Gastrocnemius medialis (tissue), 4 donors: ENCODE measurements around the gene PLLP. TPM values are rescaled to one million over a fixed set of nuclear protein-coding genes. Genes with fewer than 3 reads are reported as not detected.

ENCODE experiments used
- ATAC-seq, 2 donors: fragments of 150-250 bp; one replicate each; pipeline ENCODE4 v1.9.1; 2016
- DNase-seq, 2 donors: peaks; one replicate each; pipeline ENCODE4 v3.0.0-alpha.2; 2019
- H3K27ac ChIP-seq, 4 donors: fragments of 200-600 bp; sonication (generic); 1 replicate in 1 of 4; 2 replicates in 3 of 4; pipeline ENCODE4 v1.5.1; 2016 to 2018; ENCODE audit warnings: mild to moderate bottlenecking in 2 of 4, moderate library complexity in 1 of 4
- H3K27me3 ChIP-seq, 3 donors: fragments of 200-600 bp; sonication (generic) in 2 of 3; 1 replicate in 1 of 3; 2 replicates in 2 of 3; pipeline versions ENCODE4 v1.5.1 to v1.6.0; 2016 to 2019; ENCODE audit warnings: mild to moderate bottlenecking in 1 of 3, moderate library complexity in 1 of 3
- H3K36me3 ChIP-seq, 2 donors: fragments of 200-600 bp; sonication (generic) in 1 of 2; one replicate each; pipeline ENCODE4 v1.5.1; 2017 to 2018
- H3K4me1 ChIP-seq, 2 donors: fragments of 200-600 bp; sonication (generic) in 1 of 2; one replicate each; pipeline ENCODE4 v1.5.1; 2016 to 2017; ENCODE audit warnings: mild to moderate bottlenecking in 2 of 2
- H3K4me3 ChIP-seq, 4 donors: fragments of 200-600 bp; sonication (generic) in 3 of 4; 1 replicate in 1 of 4; 2 replicates in 3 of 4; pipeline ENCODE4 v1.5.1; 2016 to 2019; ENCODE audit warnings: mild to moderate bottlenecking in 2 of 4
- H3K9me3 ChIP-seq, 3 donors: fragments of 200-600 bp; sonication (generic) in 2 of 3; 1 replicate in 1 of 3; 2 replicates in 2 of 3; pipeline ENCODE4 v1.5.1; 2016 to 2019
- POLR2A ChIP-seq, 2 donors: fragments of 450-650 bp; IDR thresholded peaks; one replicate each; pipeline ENCODE4 v1.6.1; 2017; ENCODE audit warnings: antibody characterized with exemption in 2 of 2, mild to moderate bottlenecking in 2 of 2, moderate library complexity in 2 of 2
- in situ Hi-C, 4 donors: fragments of 200-750 bp; cut with MboI; loops; one replicate each; pipeline versions ENCODE4 v1.15.0 to v1.8.0; 2017; ENCODE audit warnings: low sequenced_read_pairs in 4 of 4
- intact Hi-C: fragments of 100-400 bp; cut with DNase I; formaldehyde crosslinking; loops from one replicate; pipeline ENCODE4 v1.15.1; 2023; ENCODE audit warnings: low total_unique reads
- total RNA-seq, 4 donors: library from RNA; depleted of rRNA; stranded (reverse); fragments of >200 nt; gene quantifications; one replicate each; pipeline versions ENCODE4 v1.1.0 to v1.2.3, GENCODE V29; 2016
- TF ChIP-seq, protein P1 (sequence below), 5 experiments: fragments of 450-650 bp in 3 of 5; fragments of 200-600 bp in 2 of 5; sonication (generic) in 2 of 5; IDR thresholded peaks in 4 of 5; conservative IDR thresholded peaks in 1 of 5; 1 replicate in 4 of 5; 2 replicates in 1 of 5; pipeline ENCODE4 v1.5.1; 2016 to 2019; ENCODE audit warnings: antibody characterized with exemption in 5 of 5, mild to moderate bottlenecking in 3 of 5, moderate library complexity in 3 of 5

The PLLP gene
- total RNA-seq, 4 donors from 2014 or later: 1.2 to 6.2 (median 4.7) TPM

DNA sequence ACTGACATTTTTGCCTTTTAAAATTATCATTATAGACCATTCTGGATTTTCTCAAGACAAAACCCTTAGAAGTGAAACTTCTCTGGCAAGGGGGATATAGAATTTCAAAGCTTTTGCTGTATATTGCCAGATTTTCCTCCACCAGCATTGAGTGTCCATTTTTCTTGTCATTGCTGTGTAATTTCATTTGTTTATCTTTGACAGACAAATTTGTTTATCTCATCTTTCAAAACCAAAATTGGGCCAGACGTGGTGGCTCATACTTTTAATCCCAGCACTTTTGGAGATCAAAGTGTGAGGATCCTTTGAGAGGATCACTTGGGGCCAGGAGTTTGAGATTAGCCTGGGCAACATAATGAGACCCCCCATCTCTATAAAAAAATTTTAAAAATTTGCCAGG, 55.4 kb downstream of the PLLP start:
- no peaks in the 10 kb centered on the region for H3K9me3 ChIP-seq
- H3K27me3 ChIP-seq: no peaks in the 10 kb centered on the region
- DNase-seq: no peak
- no peak overlapping the region for H3K27ac ChIP-seq
- TF ChIP-seq, protein P1, sequence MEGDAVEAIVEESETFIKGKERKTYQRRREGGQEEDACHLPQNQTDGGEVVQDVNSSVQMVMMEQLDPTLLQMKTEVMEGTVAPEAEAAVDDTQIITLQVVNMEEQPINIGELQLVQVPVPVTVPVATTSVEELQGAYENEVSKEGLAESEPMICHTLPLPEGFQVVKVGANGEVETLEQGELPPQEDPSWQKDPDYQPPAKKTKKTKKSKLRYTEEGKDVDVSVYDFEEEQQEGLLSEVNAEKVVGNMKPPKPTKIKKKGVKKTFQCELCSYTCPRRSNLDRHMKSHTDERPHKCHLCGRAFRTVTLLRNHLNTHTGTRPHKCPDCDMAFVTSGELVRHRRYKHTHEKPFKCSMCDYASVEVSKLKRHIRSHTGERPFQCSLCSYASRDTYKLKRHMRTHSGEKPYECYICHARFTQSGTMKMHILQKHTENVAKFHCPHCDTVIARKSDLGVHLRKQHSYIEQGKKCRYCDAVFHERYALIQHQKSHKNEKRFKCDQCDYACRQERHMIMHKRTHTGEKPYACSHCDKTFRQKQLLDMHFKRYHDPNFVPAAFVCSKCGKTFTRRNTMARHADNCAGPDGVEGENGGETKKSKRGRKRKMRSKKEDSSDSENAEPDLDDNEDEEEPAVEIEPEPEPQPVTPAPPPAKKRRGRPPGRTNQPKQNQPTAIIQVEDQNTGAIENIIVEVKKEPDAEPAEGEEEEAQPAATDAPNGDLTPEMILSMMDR (IDR thresholded peaks at IDR 0.05 in 4 of 5, conservative IDR thresholded peaks at IDR 0.05 in 1 of 5): no peak
- no peak for TF ChIP-seq POLR2A (IDR thresholded peaks at IDR 0.05)
- H3K36me3 ChIP-seq: peaks cover 0 to 94% of the 10 kb centered on the region in 2 donors
- in situ Hi-C loops: no loop called here
- H3K4me3 ChIP-seq: no peak overlapping the region
- intact Hi-C loops: no loop called here
- no peak for ATAC-seq
- H3K4me1 ChIP-seq: no peaks in the 10 kb centered on the region

DNA sequence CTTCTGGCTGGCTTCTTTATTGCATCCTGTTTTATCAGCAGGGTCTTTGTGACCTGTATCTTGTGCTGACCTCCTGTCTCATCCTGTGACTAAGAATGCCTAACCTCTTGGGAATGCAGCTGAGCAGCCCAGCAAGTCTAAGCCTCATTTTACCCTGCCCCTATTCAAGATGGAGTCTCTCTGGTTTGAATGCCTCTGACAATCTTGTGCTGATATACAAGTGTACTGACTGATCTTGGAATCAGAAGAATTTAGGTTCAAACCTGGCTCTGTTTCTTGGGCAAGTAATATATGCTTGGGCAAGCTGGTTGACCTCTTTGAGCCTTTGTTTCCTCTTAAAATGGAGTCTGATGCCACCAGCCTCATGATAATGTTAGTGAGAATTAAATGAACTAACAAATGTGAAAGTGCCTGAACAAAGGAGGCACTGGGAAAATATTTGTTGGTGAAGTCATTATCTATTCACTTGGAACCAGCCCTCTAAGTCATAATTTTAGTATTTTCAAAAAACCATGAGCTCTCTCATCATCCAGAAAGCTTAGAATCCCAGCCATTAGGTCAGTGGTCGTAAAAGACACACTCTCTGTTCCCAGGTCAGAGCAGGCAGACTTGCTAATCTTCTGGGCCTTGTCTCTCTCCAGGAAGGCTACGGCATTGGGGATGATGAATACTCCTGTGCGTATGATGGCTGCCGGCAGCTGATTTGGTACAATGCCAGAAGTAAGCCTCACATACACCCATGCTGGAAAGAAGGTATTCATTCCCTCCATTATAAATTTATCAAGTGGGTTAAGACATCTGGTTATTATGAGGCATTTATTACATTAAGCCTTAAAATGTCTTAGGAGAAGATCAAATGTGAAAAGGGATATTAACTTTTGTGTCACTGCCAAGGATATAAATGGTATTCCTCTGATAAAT, 57.5 kb downstream of the PLLP start:
- no peaks in the 10 kb centered on the region for H3K4me1 ChIP-seq
- H3K4me3 ChIP-seq: no peak overlapping the region
- no peak for DNase-seq
- in situ Hi-C loops: no loop called here
- no peak for TF ChIP-seq POLR2A (IDR thresholded peaks at IDR 0.05)
- TF ChIP-seq, protein P1 (IDR thresholded peaks at IDR 0.05 in 4 of 5, conservative IDR thresholded peaks at IDR 0.05 in 1 of 5): no peak
- no peak overlapping the region for H3K27ac ChIP-seq
- no peaks in the 10 kb centered on the region for H3K9me3 ChIP-seq
- H3K27me3 ChIP-seq: no peaks in the 10 kb centered on the region
- intact Hi-C loops: no loop called here
- H3K36me3 ChIP-seq: peaks cover 3 to 96% of the 10 kb centered on the region in 2 donors
- ATAC-seq: no peak

GRCh38 chr16:57225978-57226377, 58.5 kb downstream of the PLLP start:
- no peaks in the 10 kb centered on the region for H3K27me3 ChIP-seq
- no peak overlapping the region for H3K4me3 ChIP-seq
- DNase-seq (no peak), ATAC-seq (no peak)
- TF ChIP-seq, protein P1 (IDR thresholded peaks at IDR 0.05 in 4 of 5, conservative IDR thresholded peaks at IDR 0.05 in 1 of 5): no peak
- no peak for TF ChIP-seq POLR2A (IDR thresholded peaks at IDR 0.05)
- intact Hi-C loops: no loop called here
- no peaks in the 10 kb centered on the region for H3K9me3 ChIP-seq
- no peaks in the 10 kb centered on the region for H3K4me1 ChIP-seq
- peaks cover 3 to 96% of the 10 kb centered on the region in 2 donors for H3K36me3 ChIP-seq
- no peak overlapping the region for H3K27ac ChIP-seq
- in situ Hi-C loops: no loop called here

GRCh38 chr16:57224651-57225335, 59.7 kb downstream of the PLLP start:
- no peaks in the 10 kb centered on the region for H3K27me3 ChIP-seq
- H3K36me3 ChIP-seq: peaks cover 3 to 94% of the 10 kb centered on the region in 2 donors
- TF ChIP-seq, protein P1 (IDR thresholded peaks at IDR 0.05 in 4 of 5, conservative IDR thresholded peaks at IDR 0.05 in 1 of 5): no peak
- no peak for TF ChIP-seq POLR2A (IDR thresholded peaks at IDR 0.05)
- intact Hi-C loops: no loop called here
- DNase-seq: no peak
- H3K9me3 ChIP-seq: no peaks in the 10 kb centered on the region
- no peaks in the 10 kb centered on the region for H3K4me1 ChIP-seq
- no peak overlapping the region for H3K4me3 ChIP-seq
- H3K27ac ChIP-seq: no peak overlapping the region
- in situ Hi-C loops: no loop called here
- ATAC-seq: no peak
